Measurements from ENCODE around the gene CDK14.

Gene CDK14

DNA sequence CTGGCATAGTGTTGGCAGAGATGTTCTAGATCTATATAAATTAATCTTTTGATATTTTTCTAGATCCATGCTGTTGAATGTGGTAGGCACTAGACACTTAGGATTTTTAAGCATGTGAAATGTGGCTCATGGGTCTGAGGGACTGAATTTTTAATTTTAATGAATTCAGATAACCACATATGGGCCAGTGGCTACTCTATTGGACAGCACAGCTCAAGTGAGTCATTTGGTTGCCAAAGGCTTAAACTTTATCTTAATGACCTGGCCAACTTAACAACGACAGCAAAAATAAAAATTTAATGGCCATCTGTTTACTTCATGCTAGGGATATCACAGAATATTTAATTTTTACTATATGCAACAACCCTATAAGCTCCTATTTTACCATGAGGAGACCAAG, 61.4 kb downstream of the CDK14 start:
- Histone ChIP-seq H3K27ac (no peak overlapping the region), H3K36me3 (peaks cover 0 to 17% (median 7%) of the 10 kb centered on the region in 11 experiments; a peak in 8 of 22 replicates), H3K9me3 (replicated peaks in 1 of 11) (peaks cover 21 to 63% (median 46%) of the 10 kb centered on the region in 11 experiments), H3K4me3 (no peak overlapping the region), H3K27me3 (no peaks in the 10 kb centered on the region), H3K9ac (no peak overlapping the region), H3K4me1 (peaks cover 0 to 12% (median 6%) of the 10 kb centered on the region in 10 experiments; a peak in 7 of 20 replicates), H3K4me2 (no peak overlapping the region), H4K20me1 (peaks cover 0 to 7% (median 0%) of the 10 kb centered on the region in 11 experiments; a peak in 2 of 22 replicates)
- TF ChIP-seq Cebpa-rat (IDR thresholded peaks at IDR 0.05) = no peak

DNA sequence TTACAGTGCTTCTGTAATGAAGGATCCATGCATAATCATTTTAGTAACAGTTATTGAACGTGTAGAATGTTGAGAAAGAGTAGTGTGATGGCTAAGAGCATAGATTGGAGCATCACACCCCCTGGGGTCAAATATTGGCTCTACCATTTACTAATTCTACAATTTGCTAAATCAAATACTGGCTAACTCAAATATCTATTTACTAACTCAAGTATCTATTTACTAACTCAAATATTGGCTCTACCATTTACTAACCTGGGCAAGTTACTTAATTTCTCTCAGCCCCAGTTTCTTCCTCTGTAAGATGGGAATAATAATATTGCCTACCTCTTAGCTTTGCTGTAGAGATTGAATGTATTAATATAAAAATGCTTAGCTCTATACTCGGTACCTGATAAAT, 64.0 kb downstream of the CDK14 start:
- Histone ChIP-seq H3K36me3 (peaks cover 0 to 18% (median 4%) of the 10 kb centered on the region in 11 experiments; a peak in 3 of 22 replicates), H4K20me1 (peaks cover 0 to 7% (median 0%) of the 10 kb centered on the region in 11 experiments; a peak in 2 of 22 replicates), H3K4me1 (peaks cover 0 to 12% (median 6%) of the 10 kb centered on the region in 10 experiments; a peak in 7 of 20 replicates), H3K27ac (no peak overlapping the region), H3K9ac (no peak overlapping the region), H3K27me3 (no peaks in the 10 kb centered on the region), H3K4me2 (no peak overlapping the region), H3K4me3 (no peak overlapping the region), H3K9me3 (replicated peaks in 1 of 11) (peaks cover 13 to 53% (median 32%) of the 10 kb centered on the region in 11 experiments)
- TF ChIP-seq Cebpa-rat (IDR thresholded peaks at IDR 0.05) = no peak

DNA sequence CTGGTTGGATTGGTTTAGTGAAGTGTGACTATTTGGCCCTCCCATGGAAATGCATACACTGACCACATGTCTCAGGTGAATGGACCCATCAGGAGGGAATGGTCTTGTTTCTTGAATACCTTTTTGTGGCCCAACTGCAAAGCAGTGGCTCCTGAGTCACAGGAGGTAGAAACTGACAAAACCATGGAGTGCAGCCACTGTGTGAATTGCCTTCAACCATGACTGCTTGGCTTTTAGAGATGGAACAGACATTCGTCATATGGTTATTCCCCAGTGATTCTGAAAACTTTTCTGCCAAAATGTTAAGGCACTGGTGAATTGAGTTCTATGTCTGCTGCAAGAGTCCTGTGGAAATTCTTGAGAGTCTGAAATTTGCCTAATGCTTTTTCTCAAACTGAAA, 64.7 kb downstream of the CDK14 start:
- H3K9ac ChIP-seq = no peak overlapping the region
- H3K4me3 ChIP-seq = no peak overlapping the region
- peaks cover 0 to 7% (median 0%) of the 10 kb centered on the region in 11 experiments; a peak in 3 of 22 replicates for H4K20me1 ChIP-seq
- TF ChIP-seq Cebpa-rat (IDR thresholded peaks at IDR 0.05) = no peak
- peaks cover 13 to 49% (median 30%) of the 10 kb centered on the region in 11 experiments for H3K9me3 ChIP-seq (replicated peaks in 1 of 11)
- peaks cover 0 to 18% (median 4%) of the 10 kb centered on the region in 11 experiments; a peak in 3 of 22 replicates for H3K36me3 ChIP-seq
- no peak overlapping the region; a peak in 1 of 22 replicates for H3K4me2 ChIP-seq
- H3K27ac ChIP-seq = no peak overlapping the region
- H3K27me3 ChIP-seq = no peaks in the 10 kb centered on the region
- peaks cover 0 to 7% (median 2%) of the 10 kb centered on the region in 10 experiments; a peak in 7 of 20 replicates for H3K4me1 ChIP-seq

DNA sequence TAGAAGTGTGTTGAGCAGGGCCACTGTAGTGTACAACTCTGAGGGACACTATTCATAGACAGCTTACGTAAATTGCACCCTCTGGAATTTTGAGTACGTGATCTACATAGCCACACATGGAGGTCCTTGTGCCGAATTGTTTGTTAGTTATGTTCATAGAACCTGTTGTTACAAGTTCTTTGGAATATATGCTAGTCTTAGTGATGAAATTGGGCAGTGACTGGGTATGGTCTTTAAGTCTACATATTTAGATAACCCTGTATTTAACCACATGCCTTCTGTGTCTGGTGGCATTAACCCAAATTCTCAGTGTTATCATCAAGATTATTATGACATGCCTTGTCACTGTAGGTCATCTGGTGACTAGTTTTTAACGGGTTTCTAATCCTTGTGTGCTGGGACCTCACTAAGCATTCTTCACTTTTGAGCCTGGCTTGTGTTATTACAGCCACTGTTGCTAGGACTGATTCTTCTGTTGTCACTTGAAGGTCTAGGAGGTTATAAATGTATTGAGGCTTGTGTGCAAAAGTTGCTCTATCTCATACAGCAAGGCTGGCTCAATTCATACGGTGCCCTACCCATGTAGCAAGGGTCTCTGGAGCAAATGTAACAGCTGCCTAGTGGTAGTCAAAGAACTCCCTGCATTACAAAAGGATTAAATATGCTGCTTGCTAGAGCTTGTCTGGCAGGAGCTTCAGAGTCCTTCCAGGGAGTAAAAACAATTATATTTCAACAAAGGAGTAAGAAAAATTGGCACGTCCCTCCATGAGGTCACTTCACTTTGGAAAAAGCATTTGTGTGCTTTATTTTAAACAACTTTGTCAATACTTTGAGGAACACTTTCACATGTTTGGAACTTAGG, 65.4 kb downstream of the CDK14 start:
- H4K20me1 ChIP-seq = peaks cover 0 to 7% (median 0%) of the 10 kb centered on the region in 11 experiments; a peak in 4 of 22 replicates
- peaks cover 0 to 3% (median 0%) of the 10 kb centered on the region in 10 experiments; a peak in 2 of 20 replicates for H3K4me1 ChIP-seq
- H3K27ac ChIP-seq = no peak overlapping the region
- peaks cover 0 to 18% (median 4%) of the 10 kb centered on the region in 11 experiments; a peak in 3 of 22 replicates for H3K36me3 ChIP-seq
- H3K27me3 ChIP-seq = no peaks in the 10 kb centered on the region
- no peak overlapping the region for H3K9ac ChIP-seq
- no peak for TF ChIP-seq Cebpa-rat (IDR thresholded peaks at IDR 0.05)
- no peak overlapping the region for H3K4me3 ChIP-seq
- peaks cover 13 to 46% (median 27%) of the 10 kb centered on the region in 11 experiments for H3K9me3 ChIP-seq (replicated peaks in 1 of 11)
- H3K4me2 ChIP-seq = no peak overlapping the region; a peak in 1 of 22 replicates

DNA sequence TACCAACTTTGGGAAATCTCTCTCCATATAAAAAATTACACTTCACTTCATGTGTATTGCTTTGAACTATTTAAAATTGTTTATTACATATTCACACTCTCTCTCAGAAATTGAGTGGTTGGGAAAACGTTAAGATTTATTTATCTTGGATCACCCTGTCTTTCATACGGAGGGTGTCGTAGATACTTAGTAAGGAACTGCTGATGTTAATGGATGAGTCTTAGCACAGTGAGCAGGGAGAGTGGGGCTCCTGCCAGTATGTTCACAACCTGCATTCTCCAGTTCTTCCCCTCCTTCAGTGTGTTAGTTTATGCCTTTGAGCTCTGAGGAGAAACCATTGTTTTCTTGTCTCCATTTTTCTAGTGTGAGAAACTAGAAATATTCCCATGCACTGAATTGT, 67.1 kb downstream of the CDK14 start:
- H3K4me2 ChIP-seq = no peak overlapping the region
- H3K36me3 ChIP-seq = peaks cover 0 to 11% (median 0%) of the 10 kb centered on the region in 11 experiments; a peak in 1 of 22 replicates
- TF ChIP-seq Cebpa-rat (IDR thresholded peaks at IDR 0.05) = no peak
- H3K4me1 ChIP-seq = peaks cover 0 to 3% (median 0%) of the 10 kb centered on the region in 10 experiments; a peak in 2 of 20 replicates
- H3K27ac ChIP-seq = no peak overlapping the region
- peaks cover 0 to 7% (median 0%) of the 10 kb centered on the region in 11 experiments; a peak in 4 of 22 replicates for H4K20me1 ChIP-seq
- no peak overlapping the region for H3K9ac ChIP-seq
- H3K27me3 ChIP-seq = no peaks in the 10 kb centered on the region
- no peak overlapping the region for H3K4me3 ChIP-seq
- H3K9me3 ChIP-seq (replicated peaks in 1 of 11) = peaks cover 2 to 31% (median 15%) of the 10 kb centered on the region in 11 experiments; a peak in 21 of 22 replicates

DNA sequence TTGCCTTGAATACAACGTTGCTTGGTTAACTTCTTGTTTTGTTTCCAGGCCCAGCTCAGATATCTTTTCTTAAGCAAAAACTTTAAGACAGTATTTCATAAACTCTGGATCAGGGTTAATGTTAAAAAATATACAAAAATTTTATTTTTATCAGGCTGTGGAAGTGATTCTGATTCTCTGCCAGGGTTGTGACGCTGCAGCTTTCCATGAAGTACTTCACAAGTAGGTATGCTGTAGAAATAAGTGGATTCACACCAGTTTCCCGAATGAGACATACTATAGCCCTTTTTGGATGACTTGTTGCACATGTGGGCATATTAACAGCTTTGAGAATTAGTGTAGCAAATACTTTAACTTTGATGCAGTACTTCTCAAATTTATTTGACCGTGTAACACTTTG, 70.1 kb downstream of the CDK14 start:
- no peaks in the 10 kb centered on the region for H3K4me1 ChIP-seq
- no peak overlapping the region for H3K27ac ChIP-seq
- H3K4me2 ChIP-seq = no peak overlapping the region
- H3K9ac ChIP-seq = no peak overlapping the region
- peaks cover 0 to 9% (median 0%) of the 10 kb centered on the region in 11 experiments; a peak in 1 of 22 replicates for H3K36me3 ChIP-seq
- no peaks in the 10 kb centered on the region for H3K27me3 ChIP-seq
- no peak for TF ChIP-seq Cebpa-rat (IDR thresholded peaks at IDR 0.05)
- H3K9me3 ChIP-seq (replicated peaks in 1 of 11) = peaks cover 0 to 18% (median 8%) of the 10 kb centered on the region in 11 experiments; a peak in 10 of 22 replicates
- no peak overlapping the region for H3K4me3 ChIP-seq
- peaks cover 0 to 7% (median 0%) of the 10 kb centered on the region in 11 experiments; a peak in 4 of 22 replicates for H4K20me1 ChIP-seq

DNA sequence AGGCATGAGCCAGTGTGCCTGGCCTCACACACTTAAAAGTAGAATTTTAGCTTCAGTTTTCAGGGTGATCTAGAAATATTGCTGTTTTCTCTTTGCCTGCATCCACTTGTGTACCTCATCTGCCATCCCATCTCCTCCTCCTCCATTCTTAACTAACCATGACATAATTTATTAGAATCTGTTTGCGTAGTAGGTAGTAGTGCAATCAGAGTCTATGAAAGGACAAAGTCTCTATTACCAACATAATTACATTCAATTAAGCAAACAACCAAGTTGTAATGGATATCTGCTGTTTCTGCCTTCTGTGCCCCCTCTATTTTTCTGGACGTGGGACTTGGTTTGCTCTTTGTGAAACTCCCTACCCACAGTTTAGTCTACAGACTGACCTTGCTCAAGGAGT, 72.9 kb downstream of the CDK14 start:
- H3K9ac ChIP-seq = no peak overlapping the region
- H3K4me2 ChIP-seq = no peak overlapping the region
- no peaks in the 10 kb centered on the region for H3K4me1 ChIP-seq
- peaks cover 0 to 5% (median 0%) of the 10 kb centered on the region in 11 experiments; a peak in 2 of 22 replicates for H4K20me1 ChIP-seq
- no peaks in the 10 kb centered on the region for H3K27me3 ChIP-seq
- no peak overlapping the region for H3K27ac ChIP-seq
- 0 out of 22 replicates have a peak, but pooled peaks cover 0 to 4% (median 0%) of the 10 kb centered on the region in 11 experiments for H3K9me3 ChIP-seq (replicated peaks in 1 of 11)
- TF ChIP-seq Cebpa-rat (IDR thresholded peaks at IDR 0.05) = no peak
- H3K36me3 ChIP-seq = 0 out of 22 replicates have a peak, but pooled peaks cover 0 to 5% (median 0%) of the 10 kb centered on the region in 11 experiments
- H3K4me3 ChIP-seq = no peak overlapping the region

DNA sequence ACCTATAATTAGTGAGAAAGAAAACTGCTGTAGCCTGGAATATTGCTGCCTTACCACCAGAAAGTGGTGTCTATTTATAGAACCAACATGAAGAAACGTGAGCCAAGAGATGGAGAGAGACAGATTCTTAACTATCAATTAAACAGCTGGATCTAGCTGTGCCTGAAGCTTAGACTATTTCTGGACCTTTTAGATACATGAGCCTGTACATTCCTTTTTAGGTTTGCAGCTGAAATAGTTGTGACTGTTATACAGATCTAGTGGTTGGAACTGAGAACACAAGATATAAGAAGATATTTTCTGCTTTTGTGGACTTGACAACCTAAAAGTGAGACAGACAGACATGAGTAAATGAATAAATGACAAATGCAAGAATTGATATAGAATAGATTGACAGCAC, 73.4 kb downstream of the CDK14 start:
- H3K4me3 ChIP-seq = no peak overlapping the region
- 0 out of 22 replicates have a peak, but pooled peaks cover 0 to 5% (median 0%) of the 10 kb centered on the region in 11 experiments for H3K36me3 ChIP-seq
- no peak for TF ChIP-seq Cebpa-rat (IDR thresholded peaks at IDR 0.05)
- no peaks in the 10 kb centered on the region for H3K27me3 ChIP-seq
- H3K4me2 ChIP-seq = no peak overlapping the region
- H3K27ac ChIP-seq = no peak overlapping the region
- H4K20me1 ChIP-seq = peaks cover 0 to 5% (median 0%) of the 10 kb centered on the region in 11 experiments; a peak in 2 of 22 replicates
- no peaks in the 10 kb centered on the region for H3K4me1 ChIP-seq
- H3K9ac ChIP-seq = no peak overlapping the region
- 0 out of 22 replicates have a peak, but pooled peaks cover 0 to 4% (median 0%) of the 10 kb centered on the region in 11 experiments for H3K9me3 ChIP-seq (replicated peaks in 1 of 11)

DNA sequence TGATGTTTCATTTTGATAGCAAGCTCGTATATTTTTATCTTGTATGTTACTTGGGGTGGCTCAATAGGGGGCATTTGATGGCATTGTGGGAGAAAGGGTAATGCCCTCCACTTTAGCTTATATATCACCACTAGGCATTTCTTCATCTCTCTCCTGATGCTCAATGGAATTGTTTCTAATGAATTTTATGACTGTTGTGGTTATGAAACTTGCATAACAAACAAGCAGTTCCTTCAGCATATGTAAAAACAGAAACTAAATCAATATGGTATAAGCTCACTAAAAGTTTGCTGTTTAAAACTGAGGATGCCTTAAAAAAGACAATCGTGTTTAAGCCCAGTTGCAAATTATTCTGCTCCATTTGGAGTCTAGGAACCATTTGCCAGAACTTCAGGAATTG, 75.5 kb downstream of the CDK14 start:
- Histone ChIP-seq H3K27ac (no peak overlapping the region), H3K4me3 (no peak overlapping the region), H3K36me3 (0 out of 22 replicates have a peak, but pooled peaks cover 0 to 5% (median 0%) of the 10 kb centered on the region in 11 experiments)

More for the DNA sequence above, 75.5 kb downstream of the CDK14 start:
- Histone ChIP-seq H3K27me3 (no peaks in the 10 kb centered on the region), H4K20me1 (peaks cover 0 to 8% (median 0%) of the 10 kb centered on the region in 11 experiments; a peak in 2 of 22 replicates), H3K4me2 (no peak overlapping the region), H3K9ac (no peak overlapping the region), H3K4me1 (no peaks in the 10 kb centered on the region), H3K9me3 (replicated peaks in 1 of 11) (0 out of 22 replicates have a peak, but pooled peaks cover 0 to 4% (median 0%) of the 10 kb centered on the region in 11 experiments)
- no peak for TF ChIP-seq Cebpa-rat (IDR thresholded peaks at IDR 0.05)

Measured in BLaER1 treated with 17β-estradiol and CSF1 and Interleukin-3, amounts not matched to agents 10 nM and 100 nM (cell line).